HEK293 (cell line): ENCODE data around the gene TIGD1.

Source experiments
- CTCF ChIA-PET: fragments of 350-600 bp; formaldehyde crosslinking; extraction: SDS; loops from one replicate; lab custom pipeline; 2021; ENCODE audit warnings: antibody characterized with exemption; lab: Yijun Ruan, JAX
- POLR2A ChIA-PET: fragments of 300-600 bp; formaldehyde crosslinking; extraction: SDS; loops from one replicate; lab custom pipeline; 2020; ENCODE audit warnings: antibody characterized with exemption, inconsistent platforms; lab: Yijun Ruan, JAX
- H3K27ac ChIP-seq: fragments of 200-500 bp; sonication (Bioruptor generic); 2 replicates; pipeline ENCODE4 v1.5.1; 2014; ENCODE audit warnings: low read depth, low read length, control low read depth, inconsistent platforms; ENCODE audit errors: extremely low read depth
- H3K36me3 ChIP-seq, 2 experiments: fragments of 200-500 bp in 1 of 2; sonication (Bioruptor generic) in 1 of 2; 1 replicate in 1 of 2; 2 replicates in 1 of 2; pipeline ENCODE4 v1.5.1; 2014 to 2017; ENCODE audit warnings: inconsistent platforms in 2 of 2, low read length in 2 of 2; ENCODE audit not compliant: control insufficient read depth in 2 of 2, insufficient read depth in 1 of 2
- H3K4me1 ChIP-seq: fragments of 200-500 bp; sonication (Bioruptor generic); 2 replicates; pipeline ENCODE4 v1.5.1; 2014; ENCODE audit warnings: mild to moderate bottlenecking, low read length, inconsistent platforms; ENCODE audit not compliant: control insufficient read depth, insufficient read depth
- H3K4me3 ChIP-seq: 2 replicates; pipeline ENCODE4 v1.5.1; 2011; ENCODE audit warnings: low read depth, mild to moderate bottlenecking, control low read depth, low read length, moderate library complexity
- H3K9me3 ChIP-seq: fragments of 200-500 bp; sonication (Bioruptor generic); 2 replicates; pipeline ENCODE4 v1.5.1; 2014; ENCODE audit warnings: low read depth, low read length, inconsistent platforms; ENCODE audit not compliant: control insufficient read depth, insufficient read depth
- BCL11B ChIP-seq: fragments of 450-650 bp; formaldehyde crosslinking; IDR thresholded peaks from 2 replicates; pipeline ENCODE4 v1.5.1; 2016; ENCODE audit warnings: low read depth, missing biosample characterization, missing genetic modification characterization
- GLIS1 ChIP-seq: fragments of 450-650 bp; formaldehyde crosslinking; IDR thresholded peaks from 2 replicates; pipeline ENCODE4 v1.5.1; 2016; ENCODE audit warnings: missing biosample characterization, missing genetic modification characterization
- KLF9 ChIP-seq: fragments of 450-650 bp; formaldehyde crosslinking; IDR thresholded peaks from 2 replicates; pipeline ENCODE4 v1.5.1; 2016; ENCODE audit warnings: missing biosample characterization, missing genetic modification characterization, low read depth
- SCRT2 ChIP-seq: fragments of 450-650 bp; formaldehyde crosslinking; IDR thresholded peaks from 2 replicates; pipeline ENCODE4 v1.5.1; 2016; ENCODE audit warnings: missing biosample characterization, missing genetic modification characterization
- ZBTB20 ChIP-seq: fragments of 450-650 bp; formaldehyde crosslinking; IDR thresholded peaks from 2 replicates; pipeline ENCODE4 v1.5.1; 2016; ENCODE audit warnings: missing biosample characterization, missing genetic modification characterization
- ZIC2 ChIP-seq: fragments of 450-650 bp; formaldehyde crosslinking; IDR thresholded peaks from 2 replicates; pipeline ENCODE4 v1.5.1; 2016; ENCODE audit warnings: missing biosample characterization, missing genetic modification characterization
- ZNF114 ChIP-seq: fragments of 450-650 bp; formaldehyde crosslinking; IDR thresholded peaks from 2 replicates; pipeline ENCODE4 v1.5.0; 2017; ENCODE audit warnings: missing biosample characterization, missing genetic modification characterization
- ZNF138 ChIP-seq: fragments of 450-650 bp; formaldehyde crosslinking; IDR thresholded peaks from 2 replicates; pipeline ENCODE4 v1.5.1; 2016; ENCODE audit warnings: missing biosample characterization, missing genetic modification characterization, borderline replicate concordance
- ZNF157 ChIP-seq: fragments of 450-650 bp; formaldehyde crosslinking; IDR thresholded peaks from 2 replicates; pipeline ENCODE4 v1.5.1; 2016; ENCODE audit warnings: missing biosample characterization, missing genetic modification characterization
- ZNF174 ChIP-seq: fragments of 450-650 bp; formaldehyde crosslinking; IDR thresholded peaks from 2 replicates; pipeline ENCODE4 v1.5.0; 2017; ENCODE audit warnings: missing biosample characterization, mild to moderate bottlenecking, missing genetic modification characterization
- ZNF324 ChIP-seq: fragments of 450-650 bp; formaldehyde crosslinking; IDR thresholded peaks from 2 replicates; pipeline ENCODE4 v1.5.1; 2016; ENCODE audit warnings: missing biosample characterization, missing genetic modification characterization
- ZNF341 ChIP-seq: fragments of 450-650 bp; formaldehyde crosslinking; IDR thresholded peaks from 2 replicates; pipeline ENCODE4; 2016; ENCODE audit warnings: low read depth, missing biosample characterization, missing genetic modification characterization
- ZNF354C ChIP-seq: fragments of 450-650 bp; formaldehyde crosslinking; IDR thresholded peaks from 2 replicates; pipeline ENCODE4 v1.5.1; 2016; ENCODE audit warnings: missing biosample characterization, missing genetic modification characterization, low read depth, borderline replicate concordance
- ZNF37A ChIP-seq: fragments of 450-650 bp; IDR thresholded peaks from 2 replicates; pipeline ENCODE4 v1.5.1; 2018; ENCODE audit warnings: missing biosample characterization, missing genetic modification characterization
- ZNF48 ChIP-seq: fragments of 450-650 bp; formaldehyde crosslinking; IDR thresholded peaks from 2 replicates; pipeline ENCODE4 v1.5.1; 2016; ENCODE audit warnings: missing biosample characterization, missing genetic modification characterization
- ZNF521 ChIP-seq: fragments of 450-650 bp; formaldehyde crosslinking; IDR thresholded peaks from 2 replicates; pipeline ENCODE4 v1.5.1; 2017; ENCODE audit warnings: missing biosample characterization, mild to moderate bottlenecking, missing genetic modification characterization
- ZNF530 ChIP-seq: fragments of 450-650 bp; formaldehyde crosslinking; IDR thresholded peaks from 2 replicates; pipeline ENCODE4 v1.5.1; 2016; ENCODE audit warnings: low read depth, missing biosample characterization, missing genetic modification characterization
- ZSCAN23 ChIP-seq: fragments of 450-650 bp; formaldehyde crosslinking; IDR thresholded peaks from 2 replicates; pipeline ENCODE4 v1.5.1; 2016; ENCODE audit warnings: missing biosample characterization, missing genetic modification characterization
- TF ChIP-seq, protein P1 (sequence below): fragments of 450-650 bp; formaldehyde crosslinking; IDR thresholded peaks from 2 replicates; pipeline ENCODE4 v1.5.1; 2017; ENCODE audit warnings: missing biosample characterization, missing genetic modification characterization
- TF ChIP-seq, protein P2 (sequence below): fragments of 450-650 bp; formaldehyde crosslinking; IDR thresholded peaks from 2 replicates; pipeline ENCODE4 v1.5.1; 2016; ENCODE audit warnings: missing biosample characterization, missing genetic modification characterization
- TF ChIP-seq, protein P3 (sequence below): fragments of 450-650 bp; formaldehyde crosslinking; IDR thresholded peaks from 2 replicates; pipeline ENCODE4 v1.5.1; 2016; ENCODE audit warnings: missing biosample characterization, missing genetic modification characterization
- TF ChIP-seq, protein P4 (sequence below): fragments of 450-650 bp; formaldehyde crosslinking; conservative IDR thresholded peaks from 2 replicates; pipeline ENCODE4 v1.5.1; 2016; ENCODE audit warnings: low read depth, missing biosample characterization, missing genetic modification characterization

The TIGD1 gene

DNA sequence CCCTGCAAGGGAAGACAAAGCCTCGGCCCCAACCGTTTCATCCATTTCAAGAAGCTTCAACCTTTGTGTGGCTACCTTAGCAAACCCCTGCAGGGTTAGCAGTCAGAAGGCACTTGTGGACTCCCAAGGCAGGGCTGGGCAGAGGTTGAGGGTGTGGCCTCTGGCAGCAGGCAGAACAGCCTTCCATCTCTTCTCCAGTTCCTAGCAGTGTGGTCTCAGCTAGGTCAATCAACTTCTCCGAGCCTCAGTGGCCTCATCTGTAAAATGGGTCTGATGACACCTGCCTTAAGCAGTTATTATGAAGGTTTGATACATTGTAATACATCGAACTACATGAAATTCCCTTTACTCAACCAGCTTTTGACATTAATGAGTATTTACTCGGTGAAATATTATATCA is 37.0 kb downstream of the TIGD1 start:
- POLR2A ChIA-PET: no interaction called here

DNA sequence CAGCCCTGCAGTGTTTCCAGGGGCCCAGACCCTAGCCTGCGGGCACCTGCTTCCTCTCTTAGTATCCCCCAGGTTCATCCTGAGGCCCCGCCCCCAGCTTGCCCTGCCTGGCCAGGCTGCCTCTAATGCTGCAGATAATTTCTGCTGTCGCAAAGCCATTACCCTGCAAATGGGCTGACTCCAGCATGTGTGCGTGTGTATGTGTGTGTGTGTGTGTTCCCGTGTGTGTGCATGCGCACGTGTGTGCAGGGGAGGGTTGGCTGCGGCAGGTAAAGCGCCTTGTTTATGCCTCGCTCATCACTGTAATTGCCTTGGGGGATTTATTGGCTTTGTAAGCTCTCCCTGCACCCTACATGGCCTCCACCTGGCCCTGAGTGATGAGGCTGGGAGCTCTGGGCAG is 37.8 kb downstream of the TIGD1 start:
- no peaks in the 10 kb centered on the region for H3K9me3 ChIP-seq
- H3K4me1 ChIP-seq: no peaks in the 10 kb centered on the region
- no peaks in the 10 kb centered on the region for H3K36me3 ChIP-seq
- no peak overlapping the region for H3K27ac ChIP-seq
- no peak overlapping the region for H3K4me3 ChIP-seq
- ChIA-PET CTCF (interaction anchor here (0.8 to 1.7 kb wide), 3 partner anchors 9 to 66 kb away, joined by 3 to 5 read pairs (median 4); no protein-coding TSS in a partner anchor), POLR2A (interaction anchor here (0.6 kb wide), 1 partner anchor 13 kb away, joined by 3 read pairs; no protein-coding TSS in a partner anchor)
- TF ChIP-seq ZNF174: no peak
- no peak for TF ChIP-seq ZIC2 (tag by site-specific recombination)
- no peak for TF ChIP-seq ZNF157 (tag by site-specific recombination)
- TF ChIP-seq ZNF341 (tag by site-specific recombination): 0 out of 2 replicates have a peak, but pooled peaks have one; percentile 19
- TF ChIP-seq, protein P1, sequence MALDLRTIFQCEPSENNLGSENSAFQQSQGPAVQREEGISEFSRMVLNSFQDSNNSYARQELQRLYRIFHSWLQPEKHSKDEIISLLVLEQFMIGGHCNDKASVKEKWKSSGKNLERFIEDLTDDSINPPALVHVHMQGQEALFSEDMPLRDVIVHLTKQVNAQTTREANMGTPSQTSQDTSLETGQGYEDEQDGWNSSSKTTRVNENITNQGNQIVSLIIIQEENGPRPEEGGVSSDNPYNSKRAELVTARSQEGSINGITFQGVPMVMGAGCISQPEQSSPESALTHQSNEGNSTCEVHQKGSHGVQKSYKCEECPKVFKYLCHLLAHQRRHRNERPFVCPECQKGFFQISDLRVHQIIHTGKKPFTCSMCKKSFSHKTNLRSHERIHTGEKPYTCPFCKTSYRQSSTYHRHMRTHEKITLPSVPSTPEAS (tag by site-specific recombination): peak; percentile 88

More for the DNA sequence above, 37.0 kb downstream of the TIGD1 start:
- H3K36me3 ChIP-seq: no peaks in the 10 kb centered on the region
- TF ChIP-seq ZNF324 (tag by site-specific recombination) (no peak), SCRT2 (tag by site-specific recombination) (0 out of 2 replicates have a peak, but pooled peaks have one; percentile 27)
- no peaks in the 10 kb centered on the region for H3K9me3 ChIP-seq
- H3K27ac ChIP-seq: no peak overlapping the region
- CTCF ChIA-PET: interaction anchor here (1.7 kb wide), 2 partner anchors 9 to 11 kb away, joined by 4 to 5 read pairs; no protein-coding TSS in a partner anchor
- H3K4me3 ChIP-seq: no peak overlapping the region
- H3K4me1 ChIP-seq: no peaks in the 10 kb centered on the region

DNA sequence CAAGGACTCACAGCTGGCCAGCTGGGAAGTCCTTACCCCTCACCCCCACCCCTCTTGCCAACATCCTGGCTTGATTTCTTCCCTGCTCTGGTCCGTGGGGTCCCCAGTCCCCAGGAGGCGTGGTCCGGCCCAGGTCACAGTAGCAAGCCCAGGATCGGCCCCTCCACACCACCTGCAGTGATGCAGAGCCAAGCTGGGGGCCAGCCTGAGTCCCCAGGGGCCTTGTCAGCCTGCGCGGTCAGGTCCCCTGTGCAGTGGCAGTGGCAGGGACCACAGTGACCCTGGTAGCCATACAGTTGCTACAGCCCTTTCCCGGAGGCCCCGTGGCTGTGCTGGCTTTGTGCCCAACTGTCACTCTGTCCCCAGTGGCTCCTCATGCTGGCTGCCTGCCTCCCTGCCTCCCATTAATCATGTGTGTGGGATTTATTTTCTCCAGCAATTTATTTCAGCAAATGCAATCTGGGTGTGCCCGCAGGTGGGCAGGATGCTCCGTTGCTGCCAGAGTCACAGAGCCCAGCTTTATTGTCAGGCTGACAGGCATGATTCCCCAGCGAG is 38.9 kb downstream of the TIGD1 start:
- TF ChIP-seq ZNF138 (tag by site-specific recombination) (no peak), SCRT2 (tag by site-specific recombination) (no peak), ZNF48 (tag by site-specific recombination) (no peak), GLIS1 (tag by site-specific recombination) (peak; percentile 83), ZIC2 (tag by site-specific recombination) (peak; percentile 58), ZNF354C (no peak), ZSCAN23 (tag by site-specific recombination) (no peak)
- TF ChIP-seq, protein P2, sequence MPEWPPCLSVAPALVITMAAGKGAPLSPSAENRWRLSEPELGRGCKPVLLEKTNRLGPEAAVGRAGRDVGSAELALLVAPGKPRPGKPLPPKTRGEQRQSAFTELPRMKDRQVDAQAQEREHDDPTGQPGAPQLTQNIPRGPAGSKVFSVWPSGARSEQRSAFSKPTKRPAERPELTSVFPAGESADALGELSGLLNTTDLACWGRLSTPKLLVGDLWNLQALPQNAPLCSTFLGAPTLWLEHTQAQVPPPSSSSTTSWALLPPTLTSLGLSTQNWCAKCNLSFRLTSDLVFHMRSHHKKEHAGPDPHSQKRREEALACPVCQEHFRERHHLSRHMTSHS (tag by site-specific recombination): no peak
- Histone ChIP-seq H3K27ac (no peak overlapping the region), H3K4me1 (no peaks in the 10 kb centered on the region), H3K9me3 (no peaks in the 10 kb centered on the region), H3K4me3 (no peak overlapping the region), H3K36me3 (no peaks in the 10 kb centered on the region)
- ChIA-PET CTCF (interaction anchor here (0.5 kb wide), 1 partner anchor 959 kb away, joined by 3 read pairs; no protein-coding TSS in a partner anchor), POLR2A (no interaction called here)

DNA sequence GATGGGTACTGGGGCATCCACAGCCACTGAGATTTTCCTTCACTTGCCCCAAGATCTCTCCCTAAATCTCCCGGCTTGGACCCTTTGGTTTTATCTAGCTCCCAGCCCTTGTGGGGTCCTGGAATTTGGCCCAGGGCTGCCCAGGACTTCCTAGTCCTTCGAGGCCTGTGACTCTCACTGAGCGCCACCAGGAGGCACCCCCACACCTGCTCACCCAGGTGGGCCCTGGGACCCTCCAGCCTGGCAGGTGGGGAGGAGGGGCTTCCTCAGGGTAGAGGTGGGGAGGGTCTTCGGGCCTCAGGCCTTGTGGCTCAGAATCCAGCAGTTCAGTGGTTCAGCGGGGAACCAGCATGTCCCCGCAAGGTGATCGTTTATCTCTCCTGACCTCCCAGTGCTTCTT is 42.1 kb downstream of the TIGD1 start:
- no peaks in the 10 kb centered on the region for H3K36me3 ChIP-seq
- H3K27ac ChIP-seq: no peak overlapping the region
- H3K4me3 ChIP-seq: no peak overlapping the region
- POLR2A ChIA-PET: no interaction called here
- CTCF ChIA-PET: interaction anchor here (0.6 kb wide), 1 partner anchor 51 kb away, joined by 5 read pairs; no protein-coding TSS in a partner anchor
- no peaks in the 10 kb centered on the region for H3K4me1 ChIP-seq
- no peaks in the 10 kb centered on the region for H3K9me3 ChIP-seq
- no peak for TF ChIP-seq ZNF37A (tag by site-specific recombination)
- no peak for TF ChIP-seq ZBTB20 (tag by site-specific recombination)
- TF ChIP-seq, protein P3, sequence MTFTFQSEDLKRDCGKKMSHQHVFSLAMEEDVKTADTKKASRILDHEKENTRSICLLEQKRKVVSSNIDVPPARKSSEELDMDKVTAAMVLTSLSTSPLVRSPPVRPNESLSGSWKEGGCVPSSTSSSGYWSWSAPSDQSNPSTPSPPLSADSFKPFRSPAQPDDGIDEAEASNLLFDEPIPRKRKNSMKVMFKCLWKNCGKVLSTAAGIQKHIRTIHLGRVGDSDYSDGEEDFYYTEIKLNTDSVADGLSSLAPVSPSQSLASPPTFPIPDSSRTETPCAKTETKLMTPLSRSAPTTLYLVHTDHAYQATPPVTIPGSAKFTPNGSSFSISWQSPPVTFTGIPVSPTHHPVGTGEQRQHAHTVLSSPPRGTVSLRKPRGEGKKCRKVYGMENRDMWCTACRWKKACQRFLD: no peak
- TF ChIP-seq, protein P4, sequence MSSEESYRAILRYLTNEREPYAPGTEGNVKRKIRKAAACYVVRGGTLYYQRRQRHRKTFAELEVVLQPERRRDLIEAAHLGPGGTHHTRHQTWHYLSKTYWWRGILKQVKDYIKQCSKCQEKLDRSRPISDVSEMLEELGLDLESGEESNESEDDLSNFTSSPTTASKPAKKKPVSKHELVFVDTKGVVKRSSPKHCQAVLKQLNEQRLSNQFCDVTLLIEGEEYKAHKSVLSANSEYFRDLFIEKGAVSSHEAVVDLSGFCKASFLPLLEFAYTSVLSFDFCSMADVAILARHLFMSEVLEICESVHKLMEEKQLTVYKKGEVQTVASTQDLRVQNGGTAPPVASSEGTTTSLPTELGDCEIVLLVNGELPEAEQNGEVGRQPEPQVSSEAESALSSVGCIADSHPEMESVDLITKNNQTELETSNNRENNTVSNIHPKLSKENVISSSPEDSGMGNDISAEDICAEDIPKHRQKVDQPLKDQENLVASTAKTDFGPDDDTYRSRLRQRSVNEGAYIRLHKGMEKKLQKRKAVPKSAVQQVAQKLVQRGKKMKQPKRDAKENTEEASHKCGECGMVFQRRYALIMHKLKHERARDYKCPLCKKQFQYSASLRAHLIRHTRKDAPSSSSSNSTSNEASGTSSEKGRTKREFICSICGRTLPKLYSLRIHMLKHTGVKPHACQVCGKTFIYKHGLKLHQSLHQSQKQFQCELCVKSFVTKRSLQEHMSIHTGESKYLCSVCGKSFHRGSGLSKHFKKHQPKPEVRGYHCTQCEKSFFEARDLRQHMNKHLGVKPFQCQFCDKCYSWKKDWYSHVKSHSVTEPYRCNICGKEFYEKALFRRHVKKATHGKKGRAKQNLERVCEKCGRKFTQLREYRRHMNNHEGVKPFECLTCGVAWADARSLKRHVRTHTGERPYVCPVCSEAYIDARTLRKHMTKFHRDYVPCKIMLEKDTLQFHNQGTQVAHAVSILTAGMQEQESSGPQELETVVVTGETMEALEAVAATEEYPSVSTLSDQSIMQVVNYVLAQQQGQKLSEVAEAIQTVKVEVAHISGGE (tag by site-specific recombination): no peak
- no peak for TF ChIP-seq ZNF521 (tag by site-specific recombination)
- TF ChIP-seq BCL11B (tag by site-specific recombination): no peak
- TF ChIP-seq ZNF530 (tag by site-specific recombination): no peak
- TF ChIP-seq ZNF114 (tag by site-specific recombination): no peak
- TF ChIP-seq KLF9 (tag by site-specific recombination): no peak
